HG02938 (cell line): ENCODE measurements around the gene PLK3.
A peak's percentile ranks its signal among the peaks of the same experiment; 100 is the strongest.
"Not testable (repeated sequence)": the region's sequence is repeated elsewhere in the genome, so short reads cannot be mapped to it uniquely, and the experiment has no call there.

Experiments
- ATAC-seq: cut with Tn5 transposase; IDR thresholded peaks from one replicate; pipeline ENCODE4 v1.9.1; 2021; ENCODE audit warnings: mild to moderate bottlenecking, moderate library complexity; ENCODE audit not compliant: unreplicated experiment

PLK3 gene

GRCh38 chr1:44799770-44800584, at the start of gene PLK3:
PLK3 (plus strand) TSS chr1:44800377; CDS start chr1:44800464, 87 bp downstream.
- peak; percentile 78 for ATAC-seq

GRCh38 chr1:44757420-44757819, 42.8 kb upstream of the PLK3 start:
- no peak for ATAC-seq

DNA sequence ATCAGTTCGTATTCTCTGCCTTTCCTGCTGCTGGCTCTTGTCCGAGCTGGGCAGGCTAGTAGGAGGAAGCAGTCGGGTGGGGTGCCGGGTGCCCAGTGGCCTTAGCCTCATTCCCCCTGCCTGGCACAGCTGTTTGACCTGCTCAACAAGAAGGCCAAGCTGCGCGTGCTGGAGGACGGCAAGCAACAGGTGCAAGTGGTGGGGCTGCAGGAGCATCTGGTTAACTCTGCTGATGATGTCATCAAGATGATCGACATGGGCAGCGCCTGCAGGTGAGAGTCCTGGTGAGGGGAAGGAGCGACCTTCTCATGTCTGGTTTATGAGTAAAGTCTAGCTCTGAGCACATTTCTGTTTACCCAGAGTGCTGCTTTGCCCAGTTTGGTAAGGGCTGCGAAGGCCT, 41.1 kb upstream of the PLK3 start:
- ATAC-seq, result no peak

- no peak for ATAC-seq
Measured at GRCh38 chr1:44760876-44761275, 39.3 kb upstream of the PLK3 start.

- not testable (repeated sequence) for ATAC-seq
Measured at GRCh38 chr1:44766421-44766820, 33.8 kb upstream of the PLK3 start.

GRCh38 chr1:44775078-44775929, 24.9 kb upstream of the PLK3 start, which contains the start of gene RPS8:
RPS8 (plus strand) TSS chr1:44775540; CDS start chr1:44775597, 57 bp downstream.
- peak; percentile 75 for ATAC-seq

- peak; percentile 7 for ATAC-seq
Measured at GRCh38 chr1:44775930-44776729, 24.0 kb upstream of the PLK3 start.

DNA sequence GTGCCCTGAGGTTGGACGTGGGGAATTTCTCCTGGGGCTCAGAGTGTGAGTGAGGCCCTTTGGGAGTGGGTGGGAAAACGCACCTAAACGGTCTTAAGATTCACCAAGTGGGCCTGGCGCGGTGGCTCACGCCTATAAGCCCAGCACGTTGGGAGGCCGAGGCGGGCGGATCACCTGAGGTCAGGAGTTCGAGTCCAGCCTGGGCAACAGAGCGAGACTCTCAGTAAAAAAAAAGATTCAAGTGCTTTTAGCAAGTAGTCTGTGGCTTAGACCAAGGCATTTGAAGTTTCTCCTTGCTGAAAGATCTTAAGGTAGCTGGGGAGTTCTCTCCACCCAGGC, 23.5 kb upstream of the PLK3 start:
- ATAC-seq, result no peak

DNA sequence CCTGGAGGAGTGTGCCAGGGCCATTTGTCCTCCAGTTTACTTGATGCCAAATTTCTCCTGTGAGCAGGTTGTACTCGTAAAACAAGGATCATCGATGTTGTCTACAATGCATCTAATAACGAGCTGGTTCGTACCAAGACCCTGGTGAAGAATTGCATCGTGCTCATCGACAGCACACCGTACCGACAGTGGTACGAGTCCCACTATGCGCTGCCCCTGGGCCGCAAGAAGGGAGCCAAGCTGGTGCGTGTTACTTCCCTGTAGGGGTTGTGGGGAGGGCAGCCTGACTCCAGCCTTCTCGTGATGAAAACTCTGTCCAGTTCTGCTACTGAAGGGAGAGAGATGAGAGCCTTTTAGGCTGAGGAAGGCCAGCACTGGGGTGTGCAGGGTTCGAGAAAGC, 22.6 kb upstream of the PLK3 start:
- ATAC-seq, result no peak

- ATAC-seq, result no peak
Measured at GRCh38 chr1:44777969-44778635, 22.1 kb upstream of the PLK3 start.

DNA sequence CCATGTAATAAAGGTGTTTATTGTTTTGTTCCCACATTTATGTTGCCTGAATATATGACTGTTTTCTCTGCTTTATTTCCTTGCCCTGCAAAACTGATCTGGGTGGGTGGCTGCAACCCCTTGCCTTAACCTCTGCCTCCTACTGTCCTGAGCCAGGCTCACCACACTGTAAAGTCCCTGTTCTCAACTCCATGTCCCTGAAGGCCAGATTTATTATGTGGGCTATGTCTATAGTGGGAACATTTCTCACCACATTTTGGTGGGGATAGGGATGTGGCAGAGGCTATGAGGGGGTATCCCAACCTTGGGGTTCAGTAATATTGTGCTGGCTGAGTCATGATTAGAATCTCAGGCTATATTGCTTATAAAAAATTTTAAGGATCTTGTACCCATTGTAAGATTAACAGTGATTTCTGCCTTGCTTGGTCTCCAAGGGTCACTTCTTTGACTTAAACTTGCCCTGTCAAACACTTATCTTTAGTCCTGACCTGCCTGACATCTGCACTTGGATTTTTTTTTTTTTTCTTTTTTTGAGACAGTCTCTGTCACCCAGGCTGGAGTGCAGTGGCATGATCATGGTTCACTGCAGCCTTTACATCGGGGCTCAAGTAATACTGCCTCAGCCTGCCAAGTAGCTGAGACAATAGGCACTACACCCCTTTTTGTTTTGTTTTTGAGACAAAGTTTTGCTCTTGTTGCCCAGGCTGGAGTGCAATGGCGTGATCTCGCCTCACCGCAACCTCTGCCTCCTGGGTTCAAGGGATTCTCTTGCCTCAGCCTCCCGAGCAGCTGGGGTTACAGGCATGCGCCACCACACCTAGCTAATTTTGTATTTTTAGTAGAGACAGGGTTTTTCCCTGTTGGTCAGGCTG, 21.2 kb upstream of the PLK3 start:
- no peak for ATAC-seq

DNA sequence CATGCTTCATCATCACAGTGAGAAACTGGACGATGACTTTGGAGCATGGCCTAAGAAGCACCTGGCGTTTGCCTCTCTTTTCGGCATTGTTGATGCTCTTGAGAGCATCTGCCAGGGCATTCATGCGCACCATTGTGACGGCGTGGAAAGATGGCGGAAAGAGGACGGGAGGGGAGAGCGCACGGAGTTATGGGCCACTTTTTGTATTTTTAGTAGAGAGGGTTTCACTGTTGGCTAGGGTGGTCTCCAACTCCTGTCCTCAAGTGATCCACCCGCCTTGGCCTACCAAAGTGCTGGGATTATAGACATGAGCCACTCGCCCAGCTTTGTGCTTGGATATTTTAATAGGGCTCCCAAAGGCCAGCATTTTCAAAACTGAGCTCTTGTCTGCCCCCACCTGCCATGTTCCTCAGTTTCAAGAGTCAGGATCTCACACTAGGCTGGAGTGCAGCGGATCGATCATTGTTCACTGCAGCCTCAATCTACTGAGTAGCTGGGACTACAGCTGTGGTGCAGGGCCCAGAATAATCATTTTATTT, 19.5 kb upstream of the PLK3 start:
- no peak for ATAC-seq

- no peak for ATAC-seq
Measured at GRCh38 chr1:44783697-44784093, 16.5 kb upstream of the PLK3 start.

- ATAC-seq, result no peak
Measured at GRCh38 chr1:44784094-44785028, 15.8 kb upstream of the PLK3 start.

DNA sequence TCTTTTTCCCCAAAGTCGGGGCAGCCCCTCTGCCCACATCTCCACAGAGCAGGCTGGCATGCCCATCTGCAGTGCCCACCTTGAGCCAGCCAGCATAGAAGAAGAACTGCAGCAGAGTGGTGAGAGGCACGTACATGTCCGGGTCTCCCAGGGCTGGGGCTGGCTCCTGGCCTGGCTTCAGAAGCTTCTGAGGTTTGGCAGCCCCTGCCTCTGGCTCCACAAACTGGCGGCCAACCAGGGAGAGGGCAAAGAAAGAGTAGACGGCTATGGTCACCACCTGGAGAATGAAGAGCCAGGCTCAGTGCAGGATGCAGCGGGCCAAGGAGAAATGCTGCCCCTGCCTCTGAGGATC, 15.2 kb upstream of the PLK3 start:
- no peak for ATAC-seq

- no peak for ATAC-seq
Measured at GRCh38 chr1:44785501-44786137, 14.6 kb upstream of the PLK3 start.

GRCh38 chr1:44786138-44786840, 13.9 kb upstream of the PLK3 start:
- no peak for ATAC-seq
